Measurements from ENCODE around the gene ABCA13. TPM values are rescaled to one million over a fixed set of nuclear protein-coding genes. Genes with fewer than 3 reads are reported as not detected.

Gene ABCA13
- total and polyA plus RNA-seq, 2 donors: 0.22 to 2.0 TPM

- Histone ChIP-seq H3K4me3 (ENCODE audit: low read depth, low read length) (no peak overlapping the region), H3K4me1 (ENCODE audit: insufficient read depth) (no peaks in the 10 kb centered on the region), H3K36me3 (ENCODE audit: insufficient read depth) (no peaks in the 10 kb centered on the region), H3K27ac (ENCODE audit: low read depth) (no peak overlapping the region)
- 86% methylated on average over 4 of the region's 4 CpGs for WGBS
- DNase-seq (ENCODE audit: extremely low spot score): no peak
Measured at GRCh38 chr7:48307041-48307714, 135.9 kb downstream of the ABCA13 start.

- WGBS: 82% methylated on average over 12 of the region's 12 CpGs
- no peak overlapping the region for H3K27ac ChIP-seq (ENCODE audit: low read depth)
- H3K4me1 ChIP-seq (ENCODE audit: insufficient read depth): no peaks in the 10 kb centered on the region
- DNase-seq (ENCODE audit: extremely low spot score): no peak
- no peaks in the 10 kb centered on the region for H3K36me3 ChIP-seq (ENCODE audit: insufficient read depth)
- H3K4me3 ChIP-seq (ENCODE audit: low read depth, low read length): no peak overlapping the region
Measured at GRCh38 chr7:48309720-48310119, 138.5 kb downstream of the ABCA13 start.

GRCh38 chr7:48311464-48312100 lies 140.3 kb downstream of the ABCA13 start:
- Histone ChIP-seq H3K4me3 (ENCODE audit: low read depth, low read length) (no peak overlapping the region), H3K36me3 (ENCODE audit: insufficient read depth) (no peaks in the 10 kb centered on the region), H3K27ac (ENCODE audit: low read depth) (no peak overlapping the region), H3K4me1 (ENCODE audit: insufficient read depth) (no peaks in the 10 kb centered on the region)
- no peak for DNase-seq (ENCODE audit: extremely low spot score)
- WGBS: 87% methylated on average over 6 of the region's 6 CpGs

GRCh38 chr7:48312151-48312550 lies 140.9 kb downstream of the ABCA13 start:
- no peaks in the 10 kb centered on the region for H3K36me3 ChIP-seq (ENCODE audit: insufficient read depth)
- DNase-seq (ENCODE audit: extremely low spot score): no peak
- H3K4me1 ChIP-seq (ENCODE audit: insufficient read depth): no peaks in the 10 kb centered on the region
- H3K4me3 ChIP-seq (ENCODE audit: low read depth, low read length): no peak overlapping the region
- no peak overlapping the region for H3K27ac ChIP-seq (ENCODE audit: low read depth)
- 87% methylated on average over 1 of the region's 1 CpG for WGBS

- WGBS: 63% methylated on average over 3 of the region's 3 CpGs
- H3K4me3 ChIP-seq (ENCODE audit: low read depth, low read length): no peak overlapping the region
- no peaks in the 10 kb centered on the region for H3K4me1 ChIP-seq (ENCODE audit: insufficient read depth)
- no peaks in the 10 kb centered on the region for H3K36me3 ChIP-seq (ENCODE audit: insufficient read depth)
- no peak for DNase-seq (ENCODE audit: extremely low spot score)
- no peak overlapping the region for H3K27ac ChIP-seq (ENCODE audit: low read depth)
Measured at GRCh38 chr7:48316768-48317167, 145.5 kb downstream of the ABCA13 start.

GRCh38 chr7:48317360-48317759 lies 146.1 kb downstream of the ABCA13 start:
- H3K27ac ChIP-seq (ENCODE audit: low read depth): no peak overlapping the region
- H3K36me3 ChIP-seq (ENCODE audit: insufficient read depth): no peaks in the 10 kb centered on the region
- WGBS: 68% methylated on average over 3 of the region's 3 CpGs
- no peak overlapping the region for H3K4me3 ChIP-seq (ENCODE audit: low read depth, low read length)
- no peaks in the 10 kb centered on the region for H3K4me1 ChIP-seq (ENCODE audit: insufficient read depth)
- no peak for DNase-seq (ENCODE audit: extremely low spot score)

GRCh38 chr7:48321319-48322010 lies 150.2 kb downstream of the ABCA13 start:
- Histone ChIP-seq H3K4me3 (ENCODE audit: low read depth, low read length) (no peak overlapping the region), H3K4me1 (ENCODE audit: insufficient read depth) (no peaks in the 10 kb centered on the region), H3K27ac (ENCODE audit: low read depth) (no peak overlapping the region), H3K36me3 (ENCODE audit: insufficient read depth) (no peaks in the 10 kb centered on the region)
- WGBS: 91% methylated on average over 8 of the region's 8 CpGs
- no peak for DNase-seq (ENCODE audit: extremely low spot score)

GRCh38 chr7:48337012-48337621 lies 165.9 kb downstream of the ABCA13 start:
- H3K4me3 ChIP-seq (ENCODE audit: low read depth, low read length): no peak overlapping the region
- H3K27ac ChIP-seq (ENCODE audit: low read depth): no peak overlapping the region
- no peak for DNase-seq (ENCODE audit: extremely low spot score)
- 52% methylated on average over 5 of the region's 5 CpGs for WGBS
- H3K4me1 ChIP-seq (ENCODE audit: insufficient read depth): no peaks in the 10 kb centered on the region
- no peaks in the 10 kb centered on the region for H3K36me3 ChIP-seq (ENCODE audit: insufficient read depth)

GRCh38 chr7:48337781-48338180 lies 166.5 kb downstream of the ABCA13 start:
- H3K4me1 ChIP-seq (ENCODE audit: insufficient read depth): no peaks in the 10 kb centered on the region
- DNase-seq (ENCODE audit: extremely low spot score): no peak
- 62% methylated on average over 3 of the region's 3 CpGs for WGBS
- no peak overlapping the region for H3K27ac ChIP-seq (ENCODE audit: low read depth)
- H3K36me3 ChIP-seq (ENCODE audit: insufficient read depth): no peaks in the 10 kb centered on the region
- H3K4me3 ChIP-seq (ENCODE audit: low read depth, low read length): no peak overlapping the region

- Histone ChIP-seq H3K36me3 (ENCODE audit: insufficient read depth) (no peaks in the 10 kb centered on the region), H3K4me3 (ENCODE audit: low read depth, low read length) (no peak overlapping the region), H3K4me1 (ENCODE audit: insufficient read depth) (no peaks in the 10 kb centered on the region), H3K27ac (ENCODE audit: low read depth) (no peak overlapping the region)
- WGBS: 74% methylated on average over 5 of the region's 5 CpGs
- DNase-seq (ENCODE audit: extremely low spot score): no peak
Measured at GRCh38 chr7:48347230-48347825, 176.1 kb downstream of the ABCA13 start.

GRCh38 chr7:48350515-48350914 lies 179.3 kb downstream of the ABCA13 start:
- Histone ChIP-seq H3K4me3 (ENCODE audit: low read depth, low read length) (no peak overlapping the region), H3K27ac (ENCODE audit: low read depth) (no peak overlapping the region), H3K36me3 (ENCODE audit: insufficient read depth) (no peaks in the 10 kb centered on the region), H3K4me1 (ENCODE audit: insufficient read depth) (no peaks in the 10 kb centered on the region)
- 79% methylated on average over 7 of the region's 7 CpGs for WGBS
- no peak for DNase-seq (ENCODE audit: extremely low spot score)

- no peaks in the 10 kb centered on the region for H3K4me1 ChIP-seq (ENCODE audit: insufficient read depth)
- H3K36me3 ChIP-seq (ENCODE audit: insufficient read depth): no peaks in the 10 kb centered on the region
- H3K4me3 ChIP-seq (ENCODE audit: low read depth, low read length): no peak overlapping the region
- no peak for DNase-seq (ENCODE audit: extremely low spot score)
- H3K27ac ChIP-seq (ENCODE audit: low read depth): no peak overlapping the region
- WGBS: 86% methylated on average over 7 of the region's 7 CpGs
Measured at GRCh38 chr7:48351900-48352299, 180.6 kb downstream of the ABCA13 start.

- Histone ChIP-seq H3K36me3 (ENCODE audit: insufficient read depth) (no peaks in the 10 kb centered on the region), H3K27ac (ENCODE audit: low read depth) (no peak overlapping the region), H3K4me1 (ENCODE audit: insufficient read depth) (no peaks in the 10 kb centered on the region), H3K4me3 (ENCODE audit: low read depth, low read length) (no peak overlapping the region)
- 90% methylated on average over 3 of the region's 3 CpGs for WGBS
- DNase-seq (ENCODE audit: extremely low spot score): no peak
Measured at GRCh38 chr7:48355346-48355745, 184.1 kb downstream of the ABCA13 start.
